ENCODE results near the gene PCP4L1.
"Not testable (repeated sequence)": the region's sequence is repeated elsewhere in the genome, so short reads cannot be mapped to it uniquely, and the experiment has no call there.

PCP4L1 gene

DNA sequence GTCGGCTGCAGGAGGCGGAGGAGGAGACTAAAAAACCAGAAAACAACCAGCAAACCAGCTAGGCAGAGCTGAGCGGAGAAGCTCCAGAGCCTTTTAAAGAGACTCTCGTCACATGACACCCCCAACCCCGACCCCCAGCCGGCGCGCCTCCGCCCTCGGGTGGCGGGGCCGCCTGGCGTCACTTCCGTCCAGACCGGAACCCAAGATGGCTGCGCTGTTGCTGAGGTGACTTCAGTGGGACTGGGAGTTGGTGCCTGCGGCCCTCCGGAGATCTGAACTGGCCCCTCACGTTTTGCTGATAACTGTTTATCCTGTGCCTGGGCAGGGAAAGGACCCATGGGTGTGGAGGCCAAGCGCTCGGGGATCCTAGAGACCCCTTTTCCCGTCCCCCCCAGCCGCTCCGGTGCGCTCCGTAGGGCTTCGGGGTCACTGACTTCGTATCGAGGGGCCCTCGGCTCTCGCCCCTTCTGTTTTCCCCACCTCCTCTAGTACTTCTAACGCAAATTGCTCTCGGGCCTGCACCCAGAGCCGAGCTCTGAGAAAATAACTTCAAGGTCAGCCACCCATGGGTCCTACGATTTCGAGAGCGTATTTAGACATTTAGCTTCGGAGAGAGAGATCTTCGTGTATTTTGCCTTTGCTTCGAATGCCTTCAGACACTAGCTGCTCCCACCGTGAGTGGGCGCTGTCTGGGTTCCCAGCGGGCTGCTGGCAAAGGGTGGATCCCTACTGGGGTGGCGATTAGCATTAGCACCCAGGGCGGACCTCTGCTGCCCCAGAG, 55.8 kb downstream of the PCP4L1 start, which contains the start of gene SDHC:
SDHC (plus strand) TSS at position 181 of the 781 bp plus-strand sequence; CDS start at position 206, 25 bp downstream.
- DNase-seq (ENCODE audit: low spot score): peak; percentile 97

GRCh38 chr1:161315841-161316674, 57.5 kb downstream of the PCP4L1 start:
- not testable (repeated sequence) for DNase-seq (ENCODE audit: low spot score)

- no peak for DNase-seq (ENCODE audit: low spot score)
Measured at GRCh38 chr1:161324020-161324419, 65.5 kb downstream of the PCP4L1 start.

GRCh38 chr1:161330346-161330745, 71.8 kb downstream of the PCP4L1 start:
- DNase-seq (ENCODE audit: low spot score): no peak

DNA sequence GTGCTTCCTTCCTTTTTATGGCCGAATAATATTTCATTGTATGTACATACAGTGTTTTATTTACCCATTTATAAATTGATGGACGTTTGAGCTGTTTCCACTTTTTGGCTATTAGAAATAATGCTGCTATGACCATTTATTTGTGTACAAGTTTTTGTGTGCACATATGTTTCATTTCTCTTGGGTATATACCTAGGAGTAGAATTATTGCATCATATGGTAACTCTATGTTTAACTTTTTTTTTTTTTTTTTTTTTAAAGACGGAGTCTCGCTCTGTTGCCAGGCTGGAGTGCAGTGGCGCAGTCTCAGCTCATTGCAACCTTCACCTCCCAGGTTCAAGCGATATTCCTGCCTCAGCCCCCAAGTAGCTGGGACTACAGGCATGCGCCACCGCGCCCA, 74.6 kb downstream of the PCP4L1 start:
- no peak for DNase-seq (ENCODE audit: low spot score)
